Measurements from ENCODE around the gene PKMYT1. TPM values are rescaled to one million over a fixed set of nuclear protein-coding genes. Genes with fewer than 3 reads are reported as not detected.
A peak's percentile ranks its signal among the peaks of the same experiment; 100 is the strongest.

PKMYT1 gene
- total RNA-seq, 1 experiment from 2014 or later, result 105 TPM

DNA sequence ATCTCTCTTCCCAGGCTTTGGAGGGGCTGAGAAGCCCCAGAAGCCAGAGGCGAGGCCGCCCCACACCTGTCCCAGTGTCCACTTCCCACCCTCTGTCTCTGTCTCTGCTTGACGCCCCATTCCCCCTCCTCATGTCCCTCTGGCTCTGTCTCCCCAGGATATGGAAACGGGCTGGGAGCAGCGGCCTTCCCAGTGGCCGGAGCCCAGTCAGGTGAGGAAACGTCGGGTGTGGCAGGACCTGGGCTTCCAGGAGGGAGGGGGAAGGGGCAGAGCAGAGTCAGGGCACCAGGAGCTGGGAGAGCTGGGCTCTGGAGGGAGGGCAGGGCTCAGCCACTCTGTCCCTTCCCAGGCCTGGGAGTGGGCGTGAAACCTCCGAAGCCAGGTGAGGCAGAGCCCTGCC is 10.6 kb upstream of the PKMYT1 start:
- H3K4me3 ChIP-seq, result no peak overlapping the region
- peaks cover 4% of the 10 kb centered on the region; the same call in 1 of the 2 replicates for H3F3A ChIP-seq (ENCODE audit: insufficient read depth, low read depth)
- no peaks in the 10 kb centered on the region for H4K20me1 ChIP-seq (ENCODE audit: insufficient read depth)
- no TSS peak for BruUV-seq (replicated peaks)
- H3K4me1 ChIP-seq (replicated peaks; ENCODE audit: insufficient read depth), result peaks cover 23% of the 10 kb centered on the region; the same call in 1 of the 2 replicates
- no peak for TF ChIP-seq EZH2 (IDR thresholded peaks at IDR 0.05; ENCODE audit: low read depth)
- TF ChIP-seq, protein P1, sequence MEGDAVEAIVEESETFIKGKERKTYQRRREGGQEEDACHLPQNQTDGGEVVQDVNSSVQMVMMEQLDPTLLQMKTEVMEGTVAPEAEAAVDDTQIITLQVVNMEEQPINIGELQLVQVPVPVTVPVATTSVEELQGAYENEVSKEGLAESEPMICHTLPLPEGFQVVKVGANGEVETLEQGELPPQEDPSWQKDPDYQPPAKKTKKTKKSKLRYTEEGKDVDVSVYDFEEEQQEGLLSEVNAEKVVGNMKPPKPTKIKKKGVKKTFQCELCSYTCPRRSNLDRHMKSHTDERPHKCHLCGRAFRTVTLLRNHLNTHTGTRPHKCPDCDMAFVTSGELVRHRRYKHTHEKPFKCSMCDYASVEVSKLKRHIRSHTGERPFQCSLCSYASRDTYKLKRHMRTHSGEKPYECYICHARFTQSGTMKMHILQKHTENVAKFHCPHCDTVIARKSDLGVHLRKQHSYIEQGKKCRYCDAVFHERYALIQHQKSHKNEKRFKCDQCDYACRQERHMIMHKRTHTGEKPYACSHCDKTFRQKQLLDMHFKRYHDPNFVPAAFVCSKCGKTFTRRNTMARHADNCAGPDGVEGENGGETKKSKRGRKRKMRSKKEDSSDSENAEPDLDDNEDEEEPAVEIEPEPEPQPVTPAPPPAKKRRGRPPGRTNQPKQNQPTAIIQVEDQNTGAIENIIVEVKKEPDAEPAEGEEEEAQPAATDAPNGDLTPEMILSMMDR (conservative IDR thresholded peaks at IDR 0.05), result no peak
- CTCF ChIA-PET, result interaction anchor here (0.7 to 1.1 kb wide), 4 partner anchors 19 to 64 kb away, joined by 3 to 7 read pairs (median 4); no protein-coding TSS in a partner anchor
- no peak overlapping the region for H2AFZ ChIP-seq
- H3K36me3 ChIP-seq (ENCODE audit: low read depth), result no peaks in the 10 kb centered on the region
- no peaks in the 10 kb centered on the region for H3K9me3 ChIP-seq (ENCODE audit: insufficient read depth, low read depth)
- H3K79me2 ChIP-seq (ENCODE audit: low read depth), result no peaks in the 10 kb centered on the region
- intact Hi-C loops (cut with micrococcal nuclease; ENCODE audit: unreplicated experiment), result loop anchor here (1.0 kb wide), 1 partner anchor 29 kb away; the partner anchor contains the start of gene TNFRSF12A
- peak in 1 of 2 experiments; percentile 87 for DNase-seq
- H3K27me3 ChIP-seq (ENCODE audit: insufficient read depth, low read depth), result no peaks in the 10 kb centered on the region
- POLR2A ChIA-PET (ENCODE audit: unreplicated experiment), result interaction anchor here (0.5 to 2.6 kb wide), 7 partner anchors 19 to 266 kb away, joined by 3 to 41 read pairs (median 6); partner anchors contain the start of genes CLDN9, HCFC1R1, THOC6 and TNFRSF12A
- no peak overlapping the region for H3K27ac ChIP-seq
- H3K4me2 ChIP-seq, result peak overlapping the region; percentile 19
- H3K9me2 ChIP-seq (ENCODE audit: insufficient read depth), result no peaks in the 10 kb centered on the region

DNA sequence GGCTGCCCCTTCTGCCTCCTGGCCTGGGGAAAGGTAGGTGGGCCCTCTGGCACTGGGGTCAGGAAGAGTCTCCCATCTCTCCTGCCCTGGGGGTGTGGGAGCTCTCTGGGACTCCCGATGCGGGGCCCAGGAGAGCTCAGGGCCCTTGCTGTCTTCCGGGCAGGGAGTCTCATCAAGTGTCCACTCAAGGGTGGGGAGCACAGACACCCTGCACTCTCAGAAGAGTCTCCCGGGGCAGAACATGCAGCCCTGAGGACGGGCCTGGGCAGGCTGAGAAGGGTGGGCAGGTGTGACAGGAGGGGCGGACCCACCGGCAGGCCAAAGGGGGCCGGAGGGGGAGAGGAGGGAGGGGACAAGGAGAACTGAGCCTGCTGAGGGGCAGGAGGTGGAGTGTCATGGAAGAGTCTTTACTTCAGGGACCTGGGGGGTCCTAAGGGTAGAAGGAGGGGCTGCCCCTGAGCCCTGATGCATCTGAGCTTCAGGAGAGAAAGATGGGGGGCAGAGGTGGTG is 8.4 kb upstream of the PKMYT1 start:
- TF ChIP-seq EZH2 (IDR thresholded peaks at IDR 0.05; ENCODE audit: low read depth), result no peak
- TF ChIP-seq, protein P1 (conservative IDR thresholded peaks at IDR 0.05), result no peak
- Histone ChIP-seq H3K4me3 (no peak overlapping the region), H4K20me1 (ENCODE audit: insufficient read depth) (no peaks in the 10 kb centered on the region), H3K27me3 (ENCODE audit: insufficient read depth, low read depth) (no peaks in the 10 kb centered on the region), H3K36me3 (ENCODE audit: low read depth) (no peaks in the 10 kb centered on the region), H3K27ac (no peak overlapping the region), H3K9me3 (ENCODE audit: insufficient read depth, low read depth) (no peaks in the 10 kb centered on the region), H3K4me1 (replicated peaks; ENCODE audit: insufficient read depth) (peaks cover 22% of the 10 kb centered on the region; the same call in 1 of the 2 replicates), H3F3A (ENCODE audit: insufficient read depth, low read depth) (peaks cover 17% of the 10 kb centered on the region; the same call in 1 of the 2 replicates), H2AFZ (no peak overlapping the region), H3K4me2 (no peak overlapping the region), H3K79me2 (ENCODE audit: low read depth) (no peaks in the 10 kb centered on the region), H3K9me2 (ENCODE audit: insufficient read depth) (no peaks in the 10 kb centered on the region)
- ChIA-PET CTCF (interaction anchor here (0.6 kb wide), 1 partner anchor 37 kb away, joined by 6 read pairs; no protein-coding TSS in a partner anchor), POLR2A (ENCODE audit: unreplicated experiment) (no interaction called here)
- intact Hi-C loops (cut with micrococcal nuclease; ENCODE audit: unreplicated experiment), result no loop called here
- BruUV-seq (replicated peaks), result no TSS peak
- DNase-seq, result no peak

DNA sequence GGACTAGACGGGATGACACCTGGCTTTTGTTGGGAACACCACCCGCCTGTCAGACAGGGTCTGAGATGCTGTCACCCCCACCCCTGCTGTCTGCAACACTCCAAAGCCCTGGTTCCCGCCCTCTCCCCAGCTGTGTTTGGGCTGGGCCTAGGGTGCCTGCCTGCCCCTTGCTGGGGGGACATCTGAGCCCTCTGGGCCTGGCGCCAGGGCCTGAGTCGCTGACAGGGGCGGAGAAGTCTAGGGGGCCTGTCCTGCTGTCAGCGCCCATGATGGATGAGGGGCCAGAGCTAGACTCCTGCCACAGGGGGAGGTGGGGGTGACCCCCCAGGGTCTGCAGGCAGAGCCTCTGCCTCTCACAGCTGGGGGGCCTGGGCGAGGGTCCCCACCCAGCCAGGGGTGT is 7.6 kb upstream of the PKMYT1 start:
- Histone ChIP-seq H3K79me2 (ENCODE audit: low read depth) (no peaks in the 10 kb centered on the region), H3K27ac (no peak overlapping the region), H3K9me3 (ENCODE audit: insufficient read depth, low read depth) (no peaks in the 10 kb centered on the region), H3K4me3 (no peak overlapping the region), H2AFZ (no peak overlapping the region), H3K27me3 (ENCODE audit: insufficient read depth, low read depth) (no peaks in the 10 kb centered on the region), H3K9me2 (ENCODE audit: insufficient read depth) (no peaks in the 10 kb centered on the region), H4K20me1 (ENCODE audit: insufficient read depth) (no peaks in the 10 kb centered on the region), H3F3A (ENCODE audit: insufficient read depth, low read depth) (peaks cover 17% of the 10 kb centered on the region; the same call in 1 of the 2 replicates), H3K36me3 (ENCODE audit: low read depth) (no peaks in the 10 kb centered on the region), H3K4me1 (replicated peaks; ENCODE audit: insufficient read depth) (peaks cover 25% of the 10 kb centered on the region; the same call in 1 of the 2 replicates), H3K4me2 (no peak overlapping the region)
- no peak for DNase-seq
- no TSS peak for BruUV-seq (replicated peaks)
- POLR2A ChIA-PET (ENCODE audit: unreplicated experiment), result no interaction called here
- TF ChIP-seq EZH2 (IDR thresholded peaks at IDR 0.05; ENCODE audit: low read depth), result no peak
- TF ChIP-seq, protein P1 (conservative IDR thresholded peaks at IDR 0.05), result no peak
- CTCF ChIA-PET, result no interaction called here
- intact Hi-C loops (cut with micrococcal nuclease; ENCODE audit: unreplicated experiment), result no loop called here
